T-cell (primary cell): ENCODE measurements around the gene EEF2. TPM values are rescaled to one million over a fixed set of nuclear protein-coding genes. Genes with fewer than 3 reads are reported as not detected.

Experiments
- ATAC-seq, 4 experiments: fragments of 200-7000 bp in 3 of 4; fragments of 150-1000 bp in 1 of 4; cut with Tn5 transposase; replicated peaks in 1 of 4; 1 replicate in 3 of 4; 2 replicates in 1 of 4; pipeline ENCODE4 v1.10.0; 2021; ENCODE audit warnings: moderate library complexity in 3 of 4, mild to moderate bottlenecking in 2 of 4, moderate number of reproducible peaks in 1 of 4
- CTCF ChIA-PET, 2 donors: fragments of 300-600 bp; sonication (Branson Sonifier 250); formaldehyde crosslinking; loops; one replicate each; lab custom pipeline; 2022; ENCODE audit warnings: antibody characterized with exemption in 2 of 2; lab: Charles Lee
- POLR2A ChIA-PET, 2 donors: fragments of 300-600 bp; sonication (Branson Sonifier 250); formaldehyde crosslinking; loops; one replicate each; lab custom pipeline; 2022; ENCODE audit warnings: antibody characterized with exemption in 2 of 2; lab: Charles Lee
- DNase-seq, 35 experiments: peaks; one replicate each; pipeline versions ENCODE4 v3.0.0 to v3.0.0-alpha.2; 2013 to 2023
- H3K27ac ChIP-seq: one replicate; pipeline ENCODE4 v1.5.1; 2013; ENCODE audit warnings: low read length
- H3K27me3 ChIP-seq, 2 experiments: replicated peaks in 1 of 2; 1 replicate in 1 of 2; 2 replicates in 1 of 2; pipeline versions ENCODE4 v1.6.1 to v1.7.0; 2013; ENCODE audit warnings: low read length in 1 of 2, mixed read lengths in 1 of 2; ENCODE audit not compliant: control insufficient read depth in 2 of 2, insufficient read depth in 2 of 2; ENCODE audit errors: extremely low read depth in 1 of 2
- H3K36me3 ChIP-seq, 2 donors: 1 replicate in 1 of 2; 2 replicates in 1 of 2; pipeline versions ENCODE4 v1.6.1 to v1.7.0; 2013; ENCODE audit warnings: low read length in 1 of 2; ENCODE audit not compliant: control insufficient read depth in 2 of 2, insufficient read depth in 1 of 2; ENCODE audit errors: extremely low read depth in 1 of 2
- H3K4me1 ChIP-seq, 2 experiments: 1 replicate in 1 of 2; 2 replicates in 1 of 2; pipeline versions ENCODE4 v1.6.1 to v1.7.0; 2013; ENCODE audit warnings: low read length in 2 of 2, mixed read lengths in 1 of 2; ENCODE audit not compliant: insufficient read depth in 2 of 2, control insufficient read depth in 1 of 2; ENCODE audit errors: extremely low read depth in 1 of 2
- H3K4me3 ChIP-seq, 2 donors: 1 replicate in 1 of 2; 2 replicates in 1 of 2; pipeline versions ENCODE4 v1.5.1 to v1.7.0; 2013; ENCODE audit warnings: mild to moderate bottlenecking in 2 of 2, low read length in 1 of 2, moderate library complexity in 1 of 2; ENCODE audit not compliant: control insufficient read depth in 1 of 2; ENCODE audit errors: extremely low read depth in 1 of 2
- H3K9me3 ChIP-seq: 2 replicates; pipeline ENCODE4 v1.7.0; 2013
- H3K27ac Mint-ChIP-seq, 2 donors: one replicate each; pipeline ENCODE4 v1.8.0; 2020 to 2021; ENCODE audit warnings: mild to moderate bottlenecking in 2 of 2, mixed read lengths in 2 of 2
- H3K27me3 Mint-ChIP-seq, 2 donors: one replicate each; pipeline ENCODE4 v1.8.0; 2021 to 2022; ENCODE audit warnings: mixed read lengths in 2 of 2
- H3K36me3 Mint-ChIP-seq: one replicate; pipeline ENCODE4 v1.8.0; 2021; ENCODE audit warnings: mixed read lengths
- H3K4me1 Mint-ChIP-seq, 3 donors: one replicate each; pipeline ENCODE4 v1.8.0; 2020 to 2022; ENCODE audit warnings: mixed read lengths in 3 of 3, mild to moderate bottlenecking in 1 of 3
- H3K4me3 Mint-ChIP-seq, 3 donors: one replicate each; pipeline ENCODE4 v1.8.0; 2020 to 2022; ENCODE audit warnings: mild to moderate bottlenecking in 3 of 3, mixed read lengths in 3 of 3, moderate library complexity in 3 of 3
- H3K9me3 Mint-ChIP-seq, 3 donors: one replicate each; pipeline ENCODE4 v1.8.0; 2020 to 2022; ENCODE audit warnings: mixed read lengths in 3 of 3
- WGBS: methylation state at CpG from one replicate; pipeline ENCODE4 v1.1.5; 2013; ENCODE audit warnings: missing lambda C conversion rate; ENCODE audit not compliant: insufficient coverage; 5-methylcytosine and 5-hydroxymethylcytosine counted together
- total RNA-seq, 35 experiments: library from RNA in 6 of 35; stranded (reverse) in 6 of 35; fragments of 120-200 nt in 1 of 35; gene quantifications; one replicate each; pipeline versions ENCODE4 v1.2.1 to v1.2.4 and lab custom pipeline; 2013 to 2026

The EEF2 gene
- total RNA-seq, 5 donors from 2014 or later (not counting 1 experiment from before 2014, with no cell fraction given), result 2,379 to 2,775 (median 2,439) TPM

DNA sequence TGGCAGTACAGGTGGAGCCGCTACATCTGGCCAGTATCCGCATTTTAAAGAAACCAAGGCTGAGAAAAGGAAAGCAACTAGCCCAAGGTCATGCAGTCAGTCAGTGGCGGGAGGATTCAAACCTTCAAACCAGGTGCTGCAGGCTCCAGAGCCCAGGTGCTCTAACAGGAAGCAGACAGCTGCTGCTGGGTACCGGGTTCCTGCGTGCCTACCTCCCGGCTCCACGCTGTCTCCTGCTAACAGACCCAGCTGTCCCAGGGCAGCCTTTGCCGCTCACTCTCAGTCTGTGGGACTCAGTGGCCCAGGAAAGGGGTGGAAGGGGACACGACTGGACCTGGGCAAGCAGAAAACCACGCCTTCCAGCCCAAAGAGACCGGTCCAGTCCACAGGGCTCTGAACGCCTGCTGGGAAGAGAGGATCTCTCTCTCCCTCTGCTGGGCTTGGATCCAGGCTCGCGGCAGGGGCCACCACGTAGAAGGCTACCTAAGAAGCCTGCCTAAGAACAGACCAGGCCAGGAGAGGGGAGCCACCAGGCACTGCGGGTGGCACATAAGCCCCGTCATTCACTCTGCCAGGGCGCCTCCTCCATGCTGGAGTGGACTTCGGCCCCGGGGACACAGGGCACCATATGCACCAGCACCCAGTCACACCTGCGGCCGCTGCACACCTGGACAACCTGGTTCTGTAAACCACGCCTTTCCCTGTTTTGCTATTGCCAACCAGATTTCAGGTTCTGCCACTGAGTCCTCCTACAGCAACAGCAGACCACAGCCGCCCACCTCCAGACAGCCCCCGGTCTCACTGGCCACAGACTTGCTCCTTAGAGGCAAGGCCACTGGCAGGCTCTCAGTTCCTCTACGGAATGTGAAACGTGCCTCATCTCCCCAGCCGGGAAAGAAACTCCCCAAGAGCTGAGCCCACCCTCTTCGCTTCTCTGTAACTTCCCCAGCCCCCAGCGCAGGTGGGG, 18.9 kb downstream of the EEF2 start:
- DNase-seq (no peak), ATAC-seq (no peak)
- POLR2A ChIA-PET, result no interaction called here
- H3K9me3 ChIP-seq, result no peaks in the 10 kb centered on the region
- peaks cover 10 to 55% of the 10 kb centered on the region in 2 donors for H3K36me3 ChIP-seq
- no peaks in the 10 kb centered on the region for H3K27me3 ChIP-seq
- H3K27ac ChIP-seq, result no peak overlapping the region
- Mint-ChIP-seq H3K36me3 (peaks cover 20% of the 10 kb centered on the region), H3K27me3 (no peaks in the 10 kb centered on the region), H3K4me3 (no peak overlapping the region), H3K27ac (no peak overlapping the region), H3K9me3 (no peaks in the 10 kb centered on the region), H3K4me1 (peaks cover 19 to 32% (median 28%) of the 10 kb centered on the region in 3 donors)
- peaks cover 4 to 29% of the 10 kb centered on the region in 2 experiments for H3K4me1 ChIP-seq
- WGBS, result 93% methylated on average over 27 of the region's 30 CpGs
- H3K4me3 ChIP-seq, result no peak overlapping the region
- CTCF ChIA-PET, result no interaction called here

DNA sequence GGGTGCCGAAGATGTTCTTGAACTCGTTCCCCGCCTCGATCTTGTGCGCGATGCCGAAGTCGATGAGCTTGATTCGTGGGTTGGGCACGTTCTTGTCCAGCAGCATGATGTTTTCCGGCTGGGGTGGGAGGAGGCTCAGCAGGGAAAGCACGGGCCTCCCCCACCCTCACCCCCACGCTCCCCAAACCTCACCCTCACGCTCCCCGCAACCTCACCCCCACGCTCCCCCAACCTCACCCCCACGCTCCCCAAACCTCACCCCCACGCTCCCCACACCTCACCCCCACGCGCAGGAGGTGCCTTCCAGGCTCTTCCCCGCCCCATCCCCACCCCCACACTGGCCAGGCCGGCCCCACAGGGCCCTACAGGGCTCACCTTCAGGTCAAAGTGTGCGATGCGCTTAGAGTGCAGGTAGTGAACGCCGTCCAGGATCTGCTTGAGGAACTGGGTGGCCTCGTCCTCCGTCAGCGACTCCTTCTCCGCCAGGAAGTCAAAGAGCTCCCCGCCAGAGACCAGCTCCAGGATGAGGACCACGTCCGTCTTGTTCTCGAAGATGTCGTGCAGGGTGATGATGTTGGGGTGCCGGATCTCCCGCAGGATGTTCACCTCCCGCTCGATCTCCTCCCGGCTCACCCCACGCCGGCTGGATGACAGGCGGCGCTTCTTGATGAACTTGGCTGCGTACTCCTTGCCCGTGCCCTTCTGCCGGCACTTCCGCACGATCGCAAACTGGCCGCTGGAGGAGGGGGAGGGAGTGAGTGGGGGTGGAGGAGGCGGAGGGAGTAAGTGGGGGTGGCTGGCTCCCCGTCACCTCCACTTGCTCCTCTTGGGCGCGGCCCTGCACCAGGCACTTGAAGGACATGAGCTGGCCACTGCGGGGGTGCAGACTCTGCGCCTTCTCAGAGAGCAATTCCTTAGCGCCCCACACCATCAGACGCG, 20.7 kb downstream of the EEF2 start:
- H3K9me3 ChIP-seq, result no peaks in the 10 kb centered on the region
- Mint-ChIP-seq H3K4me1 (peaks cover 10 to 20% (median 14%) of the 10 kb centered on the region in 3 donors), H3K27ac (no peak overlapping the region), H3K9me3 (no peaks in the 10 kb centered on the region), H3K36me3 (peaks cover 24% of the 10 kb centered on the region), H3K27me3 (no peaks in the 10 kb centered on the region), H3K4me3 (no peak overlapping the region)
- no peaks in the 10 kb centered on the region for H3K27me3 ChIP-seq
- ATAC-seq (no peak), DNase-seq (no peak)
- H3K4me3 ChIP-seq, result no peak overlapping the region
- H3K27ac ChIP-seq, result no peak overlapping the region
- peaks cover 12 to 71% of the 10 kb centered on the region in 2 donors for H3K36me3 ChIP-seq
- CTCF ChIA-PET, result no interaction called here
- H3K4me1 ChIP-seq, result peaks cover 0 to 14% of the 10 kb centered on the region in 2 experiments
- WGBS, result 98% methylated on average over 11 of the region's 60 CpGs
- POLR2A ChIA-PET, result no interaction called here

- ATAC-seq, result no peak
- no peak overlapping the region for H3K4me3 ChIP-seq
- 97% methylated on average over 32 of the region's 35 CpGs for WGBS
- H3K36me3 ChIP-seq, result peaks cover 17 to 70% of the 10 kb centered on the region in 2 donors
- ChIA-PET CTCF (no interaction called here), POLR2A (no interaction called here)
- no peak overlapping the region for H3K27ac Mint-ChIP-seq
- H3K27me3 Mint-ChIP-seq, result no peaks in the 10 kb centered on the region
- peaks cover 22% of the 10 kb centered on the region for H3K36me3 Mint-ChIP-seq
- peaks cover 5 to 11% (median 7%) of the 10 kb centered on the region in 3 donors for H3K4me1 Mint-ChIP-seq
- no peak for DNase-seq
- no peak overlapping the region for H3K27ac ChIP-seq
- no peaks in the 10 kb centered on the region for H3K27me3 ChIP-seq
- no peaks in the 10 kb centered on the region for H3K9me3 ChIP-seq
- no peaks in the 10 kb centered on the region for H3K9me3 Mint-ChIP-seq
- peaks cover 0 to 5% of the 10 kb centered on the region in 2 experiments for H3K4me1 ChIP-seq
- H3K4me3 Mint-ChIP-seq, result no peak overlapping the region
Measured at GRCh38 chr19:3963458-3964255, 21.6 kb downstream of the EEF2 start.

- H3K27ac Mint-ChIP-seq, result no peak overlapping the region
- H3K4me3 Mint-ChIP-seq, result no peak overlapping the region
- CTCF ChIA-PET, result no interaction called here
- WGBS, result 97% methylated on average over 23 of the region's 24 CpGs
- Histone ChIP-seq H3K4me3 (no peak overlapping the region), H3K27ac (no peak overlapping the region), H3K4me1 (no peaks in the 10 kb centered on the region), H3K36me3 (peaks cover 19 to 62% of the 10 kb centered on the region in 2 donors), H3K9me3 (no peaks in the 10 kb centered on the region), H3K27me3 (no peaks in the 10 kb centered on the region)
- DNase-seq (no peak), ATAC-seq (no peak)
- peaks cover 0 to 1% (median 0%) of the 10 kb centered on the region in 3 donors for H3K4me1 Mint-ChIP-seq
- no peaks in the 10 kb centered on the region for H3K27me3 Mint-ChIP-seq
- H3K9me3 Mint-ChIP-seq, result no peaks in the 10 kb centered on the region
- H3K36me3 Mint-ChIP-seq, result peaks cover 23% of the 10 kb centered on the region
- POLR2A ChIA-PET, result no interaction called here
Measured at GRCh38 chr19:3961007-3961406, 24.3 kb downstream of the EEF2 start.

- no peak overlapping the region for H3K27ac ChIP-seq
- H3K9me3 ChIP-seq, result no peaks in the 10 kb centered on the region
- DNase-seq, result no peak
- ChIA-PET POLR2A (no interaction called here), CTCF (no interaction called here)
- H3K4me1 ChIP-seq, result no peaks in the 10 kb centered on the region
- peaks cover 15 to 56% of the 10 kb centered on the region in 2 donors for H3K36me3 ChIP-seq
- no peaks in the 10 kb centered on the region for H3K9me3 Mint-ChIP-seq
- no peak overlapping the region for H3K27ac Mint-ChIP-seq
- H3K4me3 ChIP-seq, result no peak overlapping the region
- 94% methylated on average over 15 of the region's 15 CpGs for WGBS
- H3K4me1 Mint-ChIP-seq, result no peaks in the 10 kb centered on the region
- H3K36me3 Mint-ChIP-seq, result peaks cover 20% of the 10 kb centered on the region
- no peaks in the 10 kb centered on the region for H3K27me3 ChIP-seq
- H3K27me3 Mint-ChIP-seq, result no peaks in the 10 kb centered on the region
- no peak overlapping the region for H3K4me3 Mint-ChIP-seq
- no peak for ATAC-seq
Measured at GRCh38 chr19:3959766-3960131, 25.5 kb downstream of the EEF2 start.
